GM18870 (cell line): ENCODE data around the gene TUBGCP6.
"Not testable (repeated sequence)": the region's sequence is repeated elsewhere in the genome, so short reads cannot be mapped to it uniquely, and the experiment has no call there.

Experiments used
- ATAC-seq: cut with Tn5 transposase; IDR thresholded peaks from one replicate; pipeline ENCODE4 v1.9.1; 2021; ENCODE audit warnings: moderate library complexity; ENCODE audit not compliant: unreplicated experiment

Gene TUBGCP6

DNA sequence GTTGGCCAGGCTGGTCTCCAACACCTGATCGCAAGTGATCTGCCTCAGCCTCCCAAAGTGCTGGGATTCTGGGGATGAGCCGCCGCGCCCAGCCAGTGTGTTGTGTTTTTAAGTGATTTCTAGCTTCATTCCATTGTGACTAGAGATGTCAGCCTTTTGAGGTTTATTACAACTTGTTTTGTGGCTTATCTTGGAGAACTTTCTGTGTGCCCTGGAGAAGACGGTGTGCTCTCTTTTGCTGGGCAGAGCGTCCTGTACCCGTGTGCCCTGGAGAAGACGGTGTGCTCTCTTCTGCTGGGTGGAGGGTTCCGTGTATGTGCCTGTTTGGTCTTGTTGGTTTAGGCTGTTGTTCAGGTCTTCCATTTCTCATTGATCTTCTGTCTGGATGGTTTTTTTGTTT lies 31.6 kb downstream of the TUBGCP6 start:
- no peak for ATAC-seq

DNA sequence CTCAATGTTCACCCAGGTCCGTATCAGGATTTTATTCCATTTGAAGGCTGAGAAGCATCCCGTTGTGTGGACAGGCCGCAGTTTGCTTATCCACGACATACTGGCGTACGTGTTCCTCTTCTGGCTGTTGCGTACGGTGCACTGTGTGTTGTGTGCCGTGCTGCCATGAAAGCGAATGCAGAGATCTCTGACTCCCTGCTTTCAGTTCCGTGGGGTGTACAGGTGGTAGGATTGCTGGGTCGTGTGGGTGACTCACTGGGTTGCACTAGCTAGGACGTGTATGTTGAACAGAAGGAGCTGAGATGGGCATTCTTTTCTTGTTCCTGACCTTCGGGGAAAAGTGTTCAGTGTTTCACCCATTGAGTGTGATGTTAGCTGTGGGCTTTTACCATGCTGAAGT lies 33.7 kb downstream of the TUBGCP6 start:
- no peak for ATAC-seq

DNA sequence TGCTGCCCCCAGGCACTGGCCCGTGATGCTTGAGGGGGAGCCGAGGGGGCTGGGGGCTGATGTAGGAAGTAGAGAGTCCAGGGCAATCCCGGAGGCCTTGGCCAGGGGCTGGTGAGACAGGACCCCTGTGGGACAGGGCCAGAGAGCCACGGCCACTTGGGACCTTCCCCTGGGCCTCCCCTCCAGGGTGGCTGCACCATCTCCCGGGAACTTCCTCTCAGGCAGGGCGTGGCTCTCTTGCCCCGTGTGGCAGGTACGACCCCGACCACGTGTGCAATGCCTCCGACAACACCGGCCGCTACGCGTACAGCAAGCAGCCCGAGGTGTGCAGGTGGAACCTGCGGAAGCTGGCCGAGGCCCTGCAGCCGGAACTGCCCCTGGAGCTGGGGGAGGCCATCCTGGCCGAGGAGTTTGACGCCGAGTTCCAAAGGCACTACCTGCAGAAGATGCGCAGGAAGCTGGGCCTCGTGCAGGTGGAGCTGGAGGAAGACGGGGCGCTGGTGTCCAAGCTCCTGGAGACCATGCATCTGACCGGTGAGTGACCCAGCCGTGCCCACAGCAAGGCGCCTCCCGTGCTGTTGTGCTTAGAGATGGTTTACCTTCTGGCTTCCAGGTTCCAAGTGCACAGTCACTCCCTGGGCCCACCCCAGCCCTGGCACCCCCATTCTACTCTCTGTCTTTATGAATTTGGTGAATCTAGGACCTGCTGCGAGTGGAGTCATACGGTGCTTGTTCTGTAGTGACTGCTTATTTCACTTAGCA lies 34.3 kb downstream of the TUBGCP6 start:
- no peak for ATAC-seq

DNA sequence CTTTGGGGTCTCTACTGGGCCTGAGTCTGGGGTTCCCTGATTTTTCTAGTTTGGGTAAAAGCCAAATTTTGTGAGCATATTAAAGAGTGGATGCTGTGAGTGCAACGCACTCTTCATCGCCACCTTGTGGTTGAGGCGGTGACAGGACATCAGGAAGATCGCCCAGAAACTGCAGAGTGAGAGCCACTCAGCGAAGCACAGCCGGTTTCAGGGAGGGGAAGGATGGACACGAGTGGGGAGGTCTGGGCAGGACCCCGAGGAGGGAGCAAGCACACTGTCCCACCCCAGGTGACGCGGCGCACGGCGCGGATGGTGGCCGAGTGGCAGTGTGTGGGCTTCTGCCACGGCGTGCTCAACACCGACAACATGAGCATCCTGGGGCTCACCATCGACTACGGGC lies 34.9 kb downstream of the TUBGCP6 start:
- ATAC-seq: no peak

- no peak for ATAC-seq
Observed at GRCh38 chr22:50208939-50209892, 35.6 kb downstream of the TUBGCP6 start.

- ATAC-seq: no peak
Observed at GRCh38 chr22:50208430-50208938, 36.3 kb downstream of the TUBGCP6 start.

- ATAC-seq: no peak
Observed at GRCh38 chr22:50207383-50208140, 37.3 kb downstream of the TUBGCP6 start.

DNA sequence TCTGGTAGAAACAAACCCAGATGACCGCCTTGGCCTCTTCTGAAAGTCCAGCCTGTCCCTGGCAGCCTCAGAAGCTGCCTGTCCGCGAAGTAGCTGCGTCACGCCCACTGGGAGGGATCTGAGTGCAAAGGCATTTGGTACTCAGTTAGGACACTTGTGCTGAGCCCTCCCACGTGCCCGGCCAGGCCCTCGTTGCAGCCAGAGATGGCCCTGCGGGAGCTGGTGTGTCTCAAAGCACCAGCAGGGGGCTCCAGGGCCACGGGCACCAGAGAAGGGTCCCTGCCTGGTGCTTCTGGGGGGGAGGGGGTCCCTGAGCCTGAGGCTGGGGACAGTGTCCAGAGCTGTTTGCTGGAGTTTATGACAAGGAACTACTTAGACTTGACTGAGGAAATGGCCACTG lies 38.2 kb downstream of the TUBGCP6 start:
- ATAC-seq: no peak

GRCh38 chr22:50205781-50206569 lies 38.8 kb downstream of the TUBGCP6 start:
- ATAC-seq: no peak

DNA sequence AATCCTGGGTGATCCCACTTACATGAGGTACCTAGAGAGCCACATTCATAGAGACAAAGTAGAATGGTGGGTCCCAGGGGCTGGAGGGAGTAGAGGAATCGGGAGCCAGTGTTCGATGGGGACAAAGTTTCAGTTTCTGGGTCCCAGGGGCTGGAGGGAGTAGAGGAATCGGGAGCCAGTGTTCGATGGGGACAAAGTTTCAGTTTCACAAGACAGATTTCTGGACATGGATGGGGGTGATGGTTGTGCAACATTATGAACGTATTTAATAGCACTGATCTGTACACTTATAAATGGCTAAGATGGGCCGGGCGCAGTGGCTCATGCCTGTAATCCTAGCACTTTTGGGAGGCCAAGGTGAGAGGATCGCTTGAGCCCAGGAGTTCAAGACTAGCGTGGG lies 39.8 kb downstream of the TUBGCP6 start:
- ATAC-seq: not testable (repeated sequence)

- no peak for ATAC-seq
Observed at GRCh38 chr22:50204571-50204970, 40.3 kb downstream of the TUBGCP6 start.

DNA sequence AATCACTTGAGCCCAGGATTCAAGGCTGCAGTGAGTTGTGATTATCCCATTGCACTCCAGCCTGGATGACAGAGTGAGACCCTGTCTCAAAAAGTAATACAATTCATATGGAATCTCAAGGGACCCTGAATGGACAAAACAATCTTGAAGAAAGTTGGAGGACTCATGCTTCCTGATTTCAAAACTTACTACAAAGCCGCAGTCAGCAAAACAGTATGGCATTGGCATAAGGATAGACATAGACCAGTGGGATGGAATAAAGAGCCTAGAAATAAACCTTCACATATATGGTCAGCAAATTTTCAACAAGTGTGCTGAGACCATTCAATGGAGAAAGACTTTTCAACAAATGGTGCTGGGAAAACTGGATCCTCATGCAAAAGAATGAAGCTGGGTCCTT lies 41.5 kb downstream of the TUBGCP6 start:
- no peak for ATAC-seq

DNA sequence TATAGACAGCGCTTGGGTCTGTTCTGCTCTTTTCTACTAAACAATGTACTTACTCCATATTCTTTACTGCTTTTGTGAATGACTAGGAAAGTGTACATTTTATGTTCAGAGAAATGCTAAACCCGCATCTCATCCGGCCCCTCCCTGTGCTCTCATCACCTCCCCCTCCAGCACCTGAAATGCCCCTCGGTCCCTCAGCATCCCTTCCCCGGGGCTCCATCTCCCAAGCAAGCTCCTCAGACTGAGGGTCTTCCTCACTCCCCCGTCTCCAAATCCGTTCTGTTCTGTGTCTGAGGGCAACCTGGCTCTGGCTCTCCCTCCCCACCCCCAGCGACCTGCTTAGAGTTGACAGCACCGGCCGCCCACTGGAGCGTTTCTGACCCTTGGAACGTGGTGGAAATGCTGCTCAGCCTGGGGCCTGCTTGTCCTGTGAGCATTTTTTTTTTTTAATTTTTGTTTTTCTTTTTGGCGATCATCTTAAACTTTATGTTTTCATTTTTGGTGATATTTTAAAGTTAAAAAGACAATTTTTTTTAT lies 42.6 kb downstream of the TUBGCP6 start:
- ATAC-seq: no peak

GRCh38 chr22:50201191-50202129 lies 43.4 kb downstream of the TUBGCP6 start:
- ATAC-seq: no peak

DNA sequence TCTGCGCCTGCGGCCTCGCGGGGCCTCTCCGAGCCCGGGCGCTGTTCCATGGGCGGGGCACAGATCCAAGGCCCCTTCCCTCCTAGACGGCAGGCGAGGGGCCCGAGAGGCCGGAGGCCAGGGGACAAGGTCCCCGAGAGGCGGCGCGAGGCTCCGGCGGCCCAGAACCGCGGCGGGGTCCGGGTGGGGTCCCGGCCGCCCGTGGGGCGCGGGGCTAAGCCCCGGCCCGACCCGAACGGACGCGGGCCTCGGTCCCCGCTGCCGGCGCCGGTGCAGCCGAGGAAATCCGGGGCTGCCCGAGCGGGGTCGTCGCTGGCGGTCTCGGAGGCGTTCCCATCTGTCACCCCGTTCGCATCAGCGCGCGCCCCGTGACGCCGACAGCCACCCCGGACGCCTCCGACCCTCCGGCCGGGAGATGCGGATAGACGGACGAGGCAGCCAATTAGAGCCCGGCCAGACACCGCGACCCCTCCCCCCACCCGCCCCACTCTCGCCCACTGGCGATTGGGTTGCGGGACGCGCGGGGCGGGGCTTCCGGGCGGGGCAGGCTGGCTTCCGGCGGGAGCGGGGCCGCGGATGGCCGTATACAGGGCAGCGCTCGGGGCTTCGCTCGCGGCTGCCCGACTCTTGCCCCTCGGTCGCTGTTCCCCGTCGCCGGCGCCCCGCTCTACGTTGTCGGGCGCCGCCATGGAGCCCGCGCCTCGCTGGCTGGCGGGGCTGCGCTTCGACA lies 44.2 kb downstream of the TUBGCP6 start, which contains the start of gene SELENOO:
TSS of gene SELENOO (plus strand) at position 551 of the 730 bp plus-strand sequence. CDS start at position 577, 26 bp downstream.
- ATAC-seq: no peak

GRCh38 chr22:50199829-50200460 lies 44.9 kb downstream of the TUBGCP6 start:
- ATAC-seq: no peak

GRCh38 chr22:50199251-50199721 lies 45.5 kb downstream of the TUBGCP6 start:
- ATAC-seq: no peak
